Sigmoid colon (tissue), 7 donors: ENCODE measurements around the gene SPATS1. TPM values are rescaled to one million over a fixed set of nuclear protein-coding genes. Genes with fewer than 3 reads are reported as not detected.

Source experiments
- DNase-seq: peaks from one replicate; pipeline ENCODE4 v3.0.0-alpha.2; 2019
- H3K27ac ChIP-seq, 4 donors: fragments of 200-600 bp; sonication (generic); one replicate each; pipeline ENCODE4 v1.5.1; 2016 to 2019; ENCODE audit warnings: mild to moderate bottlenecking in 1 of 4
- H3K27me3 ChIP-seq, 3 donors: fragments of 200-600 bp; sonication (generic); one replicate each; pipeline ENCODE4 v1.5.1; 2019; ENCODE audit warnings: mild to moderate bottlenecking in 1 of 3
- H3K36me3 ChIP-seq, 4 donors: fragments of 200-600 bp; sonication (generic); one replicate each; pipeline ENCODE4 v1.5.1; 2016 to 2019
- H3K4me1 ChIP-seq, 4 donors: fragments of 200-600 bp; sonication (generic); one replicate each; pipeline ENCODE4 v1.5.1; 2017 to 2019
- H3K4me3 ChIP-seq, 4 donors: fragments of 200-600 bp; sonication (generic); one replicate each; pipeline ENCODE4 v1.5.1; 2017 to 2019; ENCODE audit warnings: mild to moderate bottlenecking in 2 of 4, moderate library complexity in 1 of 4
- H3K9me3 ChIP-seq, 4 donors: fragments of 200-600 bp in 3 of 4; sonication (generic) in 3 of 4; one replicate each; pipeline versions ENCODE4 v1.5.1 to v1.6.1; 2013 to 2019
- EP300 ChIP-seq, 4 donors: sonication (generic); formaldehyde crosslinking; IDR thresholded peaks; one replicate each; pipeline ENCODE4 v1.6.1; 2017; ENCODE audit warnings: antibody characterized with exemption in 4 of 4
- POLR2A ChIP-seq, 2 donors: fragments of 450-650 bp; IDR thresholded peaks; one replicate each; pipeline ENCODE4 v1.6.1; 2016; ENCODE audit warnings: antibody characterized with exemption in 2 of 2, mild to moderate bottlenecking in 2 of 2, moderate library complexity in 2 of 2
- POLR2AphosphoS5 ChIP-seq, 4 donors: sonication (generic); formaldehyde crosslinking; IDR thresholded peaks; one replicate each; pipeline ENCODE4 v1.6.1; 2017; ENCODE audit warnings: antibody characterized with exemption in 4 of 4
- WGBS, 2 donors: extraction: QIAGEN DNeasy Blood & Tissue Kit; methylation state at CpG; one replicate each; pipeline ENCODE4 v1.1.7; 2013; 5-methylcytosine and 5-hydroxymethylcytosine counted together
- intact Hi-C: fragments of 100-400 bp; cut with DNase I; formaldehyde crosslinking; loops from one replicate; pipeline ENCODE4 v1.15.1; 2023
- polyA plus RNA-seq, 3 donors: library from polyadenylated mRNA; stranded (reverse); fragments of 200-250 nt; gene quantifications; one replicate each; pipeline ENCODE4 v1.2.3, GENCODE V29; 2013
- total RNA-seq, 4 donors: library from RNA; depleted of rRNA; stranded (reverse); fragments of >200 nt; gene quantifications; one replicate each; pipeline ENCODE4 v1.1.0, GENCODE V29; 2016
- TF ChIP-seq, protein P1 (sequence below), 4 experiments: fragments of 450-650 bp in 3 of 4; fragments of 200-600 bp in 1 of 4; IDR thresholded peaks; one replicate each; pipeline ENCODE4 v1.5.1; 2016 to 2019; ENCODE audit warnings: antibody characterized with exemption in 4 of 4, mild to moderate bottlenecking in 3 of 4, moderate library complexity in 2 of 4
- donor health status: healthy with polysubstance abuse.
- donor health status: Bipolar disorder and iron deficiency.
- donor health status: healthy.

The SPATS1 gene
- total and polyA plus RNA-seq, 7 donors, result not detected

DNA sequence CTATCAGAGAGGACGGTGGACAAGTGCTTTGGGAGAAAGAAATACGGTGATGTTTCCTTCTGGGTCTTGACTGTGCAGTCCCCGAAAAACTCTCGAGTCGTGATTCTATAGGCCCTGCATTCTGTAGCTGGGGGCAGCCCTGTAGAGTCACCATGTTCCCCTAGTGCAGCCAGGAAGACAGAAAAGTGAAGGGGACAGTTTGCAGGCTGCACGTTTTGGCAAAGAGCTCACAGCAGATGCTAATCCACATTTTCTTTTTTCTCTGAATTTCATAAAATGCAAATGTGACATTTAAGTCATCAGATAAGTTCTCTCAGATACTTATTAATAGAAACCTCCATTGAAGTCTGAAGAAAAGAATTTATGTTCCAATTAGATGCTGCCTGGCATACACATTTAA, 19.5 kb downstream of the SPATS1 start:
- Histone ChIP-seq H3K36me3 (no peaks in the 10 kb centered on the region), H3K4me1 (no peaks in the 10 kb centered on the region), H3K27ac (no peak overlapping the region), H3K4me3 (no peak overlapping the region), H3K27me3 (no peaks in the 10 kb centered on the region), H3K9me3 (no peaks in the 10 kb centered on the region)
- 80 to 81% methylated on average over 6 of the region's 6 CpGs for WGBS, 2 donors
- intact Hi-C loops, result no loop called here
- TF ChIP-seq POLR2A (IDR thresholded peaks at IDR 0.05), result no peak
- TF ChIP-seq, protein P1, sequence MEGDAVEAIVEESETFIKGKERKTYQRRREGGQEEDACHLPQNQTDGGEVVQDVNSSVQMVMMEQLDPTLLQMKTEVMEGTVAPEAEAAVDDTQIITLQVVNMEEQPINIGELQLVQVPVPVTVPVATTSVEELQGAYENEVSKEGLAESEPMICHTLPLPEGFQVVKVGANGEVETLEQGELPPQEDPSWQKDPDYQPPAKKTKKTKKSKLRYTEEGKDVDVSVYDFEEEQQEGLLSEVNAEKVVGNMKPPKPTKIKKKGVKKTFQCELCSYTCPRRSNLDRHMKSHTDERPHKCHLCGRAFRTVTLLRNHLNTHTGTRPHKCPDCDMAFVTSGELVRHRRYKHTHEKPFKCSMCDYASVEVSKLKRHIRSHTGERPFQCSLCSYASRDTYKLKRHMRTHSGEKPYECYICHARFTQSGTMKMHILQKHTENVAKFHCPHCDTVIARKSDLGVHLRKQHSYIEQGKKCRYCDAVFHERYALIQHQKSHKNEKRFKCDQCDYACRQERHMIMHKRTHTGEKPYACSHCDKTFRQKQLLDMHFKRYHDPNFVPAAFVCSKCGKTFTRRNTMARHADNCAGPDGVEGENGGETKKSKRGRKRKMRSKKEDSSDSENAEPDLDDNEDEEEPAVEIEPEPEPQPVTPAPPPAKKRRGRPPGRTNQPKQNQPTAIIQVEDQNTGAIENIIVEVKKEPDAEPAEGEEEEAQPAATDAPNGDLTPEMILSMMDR (IDR thresholded peaks at IDR 0.05), result no peak
- TF ChIP-seq POLR2AphosphoS5 (IDR thresholded peaks at IDR 0.05), result no peak
- TF ChIP-seq EP300 (IDR thresholded peaks at IDR 0.05), result no peak
- DNase-seq, result no peak

DNA sequence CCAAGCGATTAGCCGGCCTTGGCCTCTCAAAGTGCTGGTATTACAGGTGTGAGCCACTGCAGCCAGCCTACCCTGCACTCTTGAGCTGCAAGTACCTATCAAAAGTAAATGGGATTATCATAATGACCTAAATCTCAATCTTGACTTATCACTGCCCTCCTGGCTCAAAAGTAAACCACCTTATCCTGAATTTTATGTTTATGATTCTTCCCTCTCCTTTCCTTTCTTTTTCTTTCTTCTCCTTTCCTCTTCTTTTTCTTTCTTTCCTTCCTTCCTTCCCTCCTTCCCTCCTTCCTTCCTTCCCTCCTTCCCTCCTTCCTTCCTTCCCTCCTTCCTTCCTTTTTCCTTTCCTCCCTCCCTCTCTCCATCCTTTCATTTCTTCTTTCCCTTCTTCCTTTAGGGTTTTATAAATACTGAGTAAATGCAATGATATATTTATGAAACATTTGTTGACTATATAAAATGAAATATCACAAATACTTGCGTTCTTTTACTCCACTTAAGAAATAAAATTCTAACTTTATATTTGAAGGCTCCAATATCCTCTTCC, 21.0 kb downstream of the SPATS1 start:
- Histone ChIP-seq H3K27ac (no peak overlapping the region), H3K9me3 (no peaks in the 10 kb centered on the region), H3K4me1 (no peaks in the 10 kb centered on the region), H3K36me3 (no peaks in the 10 kb centered on the region), H3K27me3 (no peaks in the 10 kb centered on the region), H3K4me3 (no peak overlapping the region)
- intact Hi-C loops, result no loop called here
- no peak for TF ChIP-seq POLR2A (IDR thresholded peaks at IDR 0.05)
- no peak for TF ChIP-seq POLR2AphosphoS5 (IDR thresholded peaks at IDR 0.05)
- no peak for TF ChIP-seq EP300 (IDR thresholded peaks at IDR 0.05)
- TF ChIP-seq, protein P1 (IDR thresholded peaks at IDR 0.05), result no peak
- no peak for DNase-seq
- 94 to 95% methylated on average over 3 of the region's 3 CpGs for WGBS, 2 donors

DNA sequence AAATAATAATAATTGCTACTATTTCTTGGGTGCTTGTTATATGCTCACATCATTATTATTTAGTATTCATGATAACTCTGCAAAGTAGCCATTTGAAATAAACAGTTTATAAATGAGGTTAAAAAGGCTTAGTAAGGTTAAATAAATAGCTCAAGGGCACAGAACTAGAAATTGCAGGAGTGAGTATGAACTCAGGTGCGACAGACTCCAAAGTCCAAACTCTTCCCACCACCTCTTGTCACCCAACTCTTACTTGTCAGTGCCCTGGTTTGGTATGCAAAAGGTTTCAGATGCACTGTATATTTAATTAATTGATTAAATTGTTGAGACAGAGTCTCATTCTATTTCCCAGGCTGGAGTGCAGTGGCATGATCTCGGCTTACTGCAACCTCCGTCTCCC, 24.3 kb downstream of the SPATS1 start:
- intact Hi-C loops, result no loop called here
- Histone ChIP-seq H3K27me3 (no peaks in the 10 kb centered on the region), H3K9me3 (no peaks in the 10 kb centered on the region), H3K36me3 (no peaks in the 10 kb centered on the region), H3K4me3 (no peak overlapping the region), H3K4me1 (no peaks in the 10 kb centered on the region), H3K27ac (no peak overlapping the region)
- no peak for DNase-seq
- TF ChIP-seq, protein P1 (IDR thresholded peaks at IDR 0.05), result no peak
- no peak for TF ChIP-seq EP300 (IDR thresholded peaks at IDR 0.05)
- no peak for TF ChIP-seq POLR2AphosphoS5 (IDR thresholded peaks at IDR 0.05)
- TF ChIP-seq POLR2A (IDR thresholded peaks at IDR 0.05), result no peak
- WGBS, 2 donors, result 73 to 90% methylated on average over 3 of the region's 3 CpGs

DNA sequence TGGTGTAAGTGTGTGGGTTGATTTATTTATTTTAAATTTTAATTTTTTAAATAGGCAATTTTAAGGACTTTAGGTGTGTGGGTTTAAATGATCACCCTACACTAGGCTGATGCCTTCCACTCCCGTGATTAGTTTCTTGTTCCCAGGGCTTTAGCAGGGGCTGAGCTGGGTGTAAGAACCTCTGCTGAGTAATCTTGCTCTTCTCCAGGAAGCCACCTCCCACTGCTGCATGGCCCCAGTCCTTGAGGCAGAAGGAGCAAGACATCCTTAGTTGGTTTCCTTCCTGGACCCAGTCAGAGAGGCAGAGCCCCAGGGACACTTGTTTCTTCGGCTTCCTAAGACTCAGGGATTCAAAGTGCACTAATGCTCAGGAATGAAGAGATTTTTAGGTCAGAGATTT, 25.2 kb downstream of the SPATS1 start:
- no peak for DNase-seq
- 38 to 58% methylated on average over 2 of the region's 2 CpGs for WGBS, 2 donors
- no peaks in the 10 kb centered on the region for H3K9me3 ChIP-seq

More for the DNA sequence above, 25.2 kb downstream of the SPATS1 start:
- Histone ChIP-seq H3K36me3 (no peaks in the 10 kb centered on the region), H3K4me1 (no peaks in the 10 kb centered on the region), H3K27ac (no peak overlapping the region), H3K4me3 (no peak overlapping the region), H3K27me3 (no peaks in the 10 kb centered on the region)
- TF ChIP-seq EP300 (IDR thresholded peaks at IDR 0.05) (no peak), POLR2AphosphoS5 (IDR thresholded peaks at IDR 0.05) (no peak)
- TF ChIP-seq, protein P1 (IDR thresholded peaks at IDR 0.05), result no peak
- intact Hi-C loops, result no loop called here
